ENCODE data around the gene SRRT. TPM values are rescaled to one million over a fixed set of nuclear protein-coding genes. Genes with fewer than 3 reads are reported as not detected.
A peak's percentile ranks its signal among the peaks of the same experiment; 100 is the strongest.

SRRT gene
- total and polyA plus RNA-seq, 2 of the 4 experiments (the other 2 are of a cell fraction): 41.4 to 93.5 TPM

DNA sequence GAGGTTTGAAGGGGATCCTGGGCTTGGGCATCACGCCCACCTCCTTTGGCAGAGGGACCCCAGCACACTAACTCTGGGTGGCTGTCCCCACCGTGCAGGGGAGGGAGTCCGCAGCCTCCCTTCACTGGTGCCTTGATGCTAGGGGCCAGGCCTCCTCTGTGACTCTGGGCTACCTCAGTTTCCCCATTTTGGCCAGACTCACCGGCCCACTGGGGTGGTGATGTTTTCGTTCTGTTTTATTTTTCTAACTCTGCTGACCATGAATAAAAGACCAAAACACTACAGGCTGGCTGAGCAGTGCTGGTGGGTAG lies 8.2 kb upstream of the SRRT start:
- Histone ChIP-seq H3K14ac (replicated peaks; ENCODE audit: low read depth, low read length) (peak overlapping the region; percentile 90), H3K9me3 (ENCODE audit: control insufficient read depth, insufficient read depth, low read length) (no peaks in the 10 kb centered on the region), H3K4me1 (ENCODE audit: control insufficient read depth, insufficient read depth, low read length) (peaks cover 18% of the 10 kb centered on the region), H3K36me3 (ENCODE audit: control insufficient read depth, insufficient read depth, low read length) (peaks cover 24% of the 10 kb centered on the region), H3K9ac (ENCODE audit: low read depth, low read length) (peak overlapping the region; percentile 50), H2BK120ac (ENCODE audit: low read depth, low read length) (peak overlapping the region; percentile 92), H3K4me2 (ENCODE audit: low read depth, low read length) (peak overlapping the region; percentile 34), H4K5ac (ENCODE audit: low read depth, low read length) (peak overlapping the region; percentile 73), H2AFZ (replicated peaks; ENCODE audit: low read length, poor library complexity) (peak overlapping the region; percentile 84), H2AK9ac (replicated peaks; ENCODE audit: low read depth, low read length, poor library complexity) (peak overlapping the region; percentile 100), H2BK20ac (ENCODE audit: low read depth, low read length) (peak overlapping the region; percentile 63), H2BK15ac (ENCODE audit: low read depth, low read length) (peak overlapping the region; percentile 42; the same call in 1 of the 3 replicates), H3K4ac (ENCODE audit: low read depth, low read length) (peak overlapping the region; percentile 94), H2BK5ac (ENCODE audit: low read depth, low read length, poor library complexity, severe bottlenecking) (peak overlapping the region; percentile 52), H3K27me3 (ENCODE audit: control insufficient read depth, insufficient read depth, low read length) (no peaks in the 10 kb centered on the region), H3K9me1 (ENCODE audit: insufficient read depth, low read length) (peaks cover 4% of the 10 kb centered on the region; the same call in 1 of the 2 replicates), H4K8ac (ENCODE audit: low read depth in 2 of 2, low read length in 2 of 2) (peak overlapping the region; percentile 58 to 92), H3K4me3 (ENCODE audit: insufficient read depth, low read depth, low read length) (peak overlapping the region; percentile 97), H4K20me1 (ENCODE audit: insufficient read depth, low read length) (0 out of 2 replicates have a peak, but pooled peaks cover 3% of the 10 kb centered on the region), H3K23ac (ENCODE audit: low read depth, low read length) (peak overlapping the region; percentile 9; the same call in 1 of the 2 replicates), H3K56ac (ENCODE audit: extremely low read depth, insufficient read depth, low read length) (no peak overlapping the region), H3K18ac (ENCODE audit: low read depth, low read length) (peak overlapping the region; percentile 34), H4K91ac (ENCODE audit: insufficient read depth, low read depth, low read length) (peak overlapping the region; percentile 84), H2AK5ac (ENCODE audit: low read depth, low read length) (peak overlapping the region; percentile 93), H3K79me1 (ENCODE audit: low read depth in 1 of 2, low read length in 2 of 2) (peaks cover 5 to 38% of the 10 kb centered on the region in 2 experiments; a peak in 2 of 4 replicates), H3K27ac (ENCODE audit: insufficient read depth, low read length) (peak overlapping the region; percentile 58)
- POLR2A ChIA-PET (ENCODE audit: unreplicated experiment): interaction anchor here (0.7 kb wide), 1 partner anchor 16 kb away, joined by 12 read pairs; no protein-coding TSS in a partner anchor
- no TSS peak for BruUV-seq (replicated peaks)
- WGBS, 2 experiments (ENCODE audit: extremely low coverage in 2 of 2, insufficient read length in 1 of 2): 57% methylated on average over 2 of the region's 5 CpGs; no CpG with 5 or more reads in 1 of the 2 experiments
- in situ Hi-C loops (cut with MboI; ENCODE audit: low sequenced_read_pairs): loop anchor here (25.0 kb wide), 2 partner anchors 279 to 404 kb away; partner anchors contain the start of genes FBXO24, LRCH4 and SPACDR
- no peak for ATAC-seq (ENCODE audit: low read depth)
- DNase-seq: no peak
- CTCF ChIA-PET: interaction anchor here (0.6 to 1.1 kb wide), 2 partner anchors 14 to 272 kb away, joined by 3 to 4 read pairs; partner anchors contain the start of gene SLC12A9
- intact Hi-C loops (cut with micrococcal nuclease): loop anchor here (2.0 kb wide), 1 partner anchor 30 kb away; no protein-coding TSS in a partner anchor
- dilution Hi-C loops (cut with HindIII; ENCODE audit: low sequenced_read_pairs, unreplicated experiment): no loop called here
- TF ChIP-seq BHLHE40 (IDR thresholded peaks at IDR 0.05; ENCODE audit: low read depth, low read length): no peak
- TF ChIP-seq FOS (IDR thresholded peaks at IDR 0.05; ENCODE audit: low read depth, low read length): no peak
- TF ChIP-seq, protein P1, sequence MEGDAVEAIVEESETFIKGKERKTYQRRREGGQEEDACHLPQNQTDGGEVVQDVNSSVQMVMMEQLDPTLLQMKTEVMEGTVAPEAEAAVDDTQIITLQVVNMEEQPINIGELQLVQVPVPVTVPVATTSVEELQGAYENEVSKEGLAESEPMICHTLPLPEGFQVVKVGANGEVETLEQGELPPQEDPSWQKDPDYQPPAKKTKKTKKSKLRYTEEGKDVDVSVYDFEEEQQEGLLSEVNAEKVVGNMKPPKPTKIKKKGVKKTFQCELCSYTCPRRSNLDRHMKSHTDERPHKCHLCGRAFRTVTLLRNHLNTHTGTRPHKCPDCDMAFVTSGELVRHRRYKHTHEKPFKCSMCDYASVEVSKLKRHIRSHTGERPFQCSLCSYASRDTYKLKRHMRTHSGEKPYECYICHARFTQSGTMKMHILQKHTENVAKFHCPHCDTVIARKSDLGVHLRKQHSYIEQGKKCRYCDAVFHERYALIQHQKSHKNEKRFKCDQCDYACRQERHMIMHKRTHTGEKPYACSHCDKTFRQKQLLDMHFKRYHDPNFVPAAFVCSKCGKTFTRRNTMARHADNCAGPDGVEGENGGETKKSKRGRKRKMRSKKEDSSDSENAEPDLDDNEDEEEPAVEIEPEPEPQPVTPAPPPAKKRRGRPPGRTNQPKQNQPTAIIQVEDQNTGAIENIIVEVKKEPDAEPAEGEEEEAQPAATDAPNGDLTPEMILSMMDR (conservative IDR thresholded peaks at IDR 0.05; ENCODE audit: low read depth, low read length): no peak
- TF ChIP-seq MAFK (IDR thresholded peaks at IDR 0.05; ENCODE audit: low read depth, low read length): no peak
- TF ChIP-seq RCOR1 (IDR thresholded peaks at IDR 0.05; ENCODE audit: insufficient replicate concordance, low read length): no peak
- TF ChIP-seq CEBPB (IDR thresholded peaks at IDR 0.05; ENCODE audit: low read depth, low read length): no peak
- TF ChIP-seq, protein P2, sequence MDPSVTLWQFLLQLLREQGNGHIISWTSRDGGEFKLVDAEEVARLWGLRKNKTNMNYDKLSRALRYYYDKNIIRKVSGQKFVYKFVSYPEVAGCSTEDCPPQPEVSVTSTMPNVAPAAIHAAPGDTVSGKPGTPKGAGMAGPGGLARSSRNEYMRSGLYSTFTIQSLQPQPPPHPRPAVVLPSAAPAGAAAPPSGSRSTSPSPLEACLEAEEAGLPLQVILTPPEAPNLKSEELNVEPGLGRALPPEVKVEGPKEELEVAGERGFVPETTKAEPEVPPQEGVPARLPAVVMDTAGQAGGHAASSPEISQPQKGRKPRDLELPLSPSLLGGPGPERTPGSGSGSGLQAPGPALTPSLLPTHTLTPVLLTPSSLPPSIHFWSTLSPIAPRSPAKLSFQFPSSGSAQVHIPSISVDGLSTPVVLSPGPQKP (IDR thresholded peaks at IDR 0.05; ENCODE audit: borderline replicate concordance, low read depth, low read length): no peak
- TF ChIP-seq RAD21 (IDR thresholded peaks at IDR 0.05; ENCODE audit: low read length): no peak
- no peak for TF ChIP-seq CHD1 (IDR thresholded peaks at IDR 0.05; ENCODE audit: low read depth, low read length)
- no peak for TF ChIP-seq RFX5 (IDR thresholded peaks at IDR 0.05; ENCODE audit: low read depth, low read length)
